ENCODE data around the gene PCIF1. TPM values are rescaled to one million over a fixed set of nuclear protein-coding genes. Genes with fewer than 3 reads are reported as not detected.
"Not testable (repeated sequence)": the region's sequence is repeated elsewhere in the genome, so short reads cannot be mapped to it uniquely, and the experiment has no call there.

Gene PCIF1
- total RNA-seq, 2 experiments from 2014 or later = 24.0 to 27.4 TPM

GRCh38 chr20:45949542-45950329 lies 15.3 kb downstream of the PCIF1 start:
- H3K36me3 Mint-ChIP-seq (ENCODE audit: low read depth) = peaks cover 37% of the 10 kb centered on the region
- H3K4me3 Mint-ChIP-seq = no peak overlapping the region
- no peak for DNase-seq
- ATAC-seq = no peak
- no peak overlapping the region for H3K27ac Mint-ChIP-seq
- no peaks in the 10 kb centered on the region for H3K9me3 Mint-ChIP-seq (ENCODE audit: low read depth)
- H3K27me3 Mint-ChIP-seq = no peaks in the 10 kb centered on the region
- ChIA-PET POLR2A (interaction anchor here (0.6 to 2.0 kb wide), 2 partner anchors 11 to 136 kb away, joined by 3 to 4 read pairs; no protein-coding TSS in a partner anchor), CTCF (interaction anchor here (0.6 to 1.2 kb wide), 6 partner anchors 14 to 507 kb away, joined by 3 to 5 read pairs (median 4); no protein-coding TSS in a partner anchor)
- intact Hi-C loops (cut with DNase I, micrococcal nuclease) = no loop called here
- peaks cover 3% of the 10 kb centered on the region for H3K4me1 Mint-ChIP-seq

GRCh38 chr20:45950330-45950646 lies 15.8 kb downstream of the PCIF1 start:
- Mint-ChIP-seq H3K9me3 (ENCODE audit: low read depth) (no peaks in the 10 kb centered on the region), H3K36me3 (ENCODE audit: low read depth) (peaks cover 35% of the 10 kb centered on the region), H3K27ac (no peak overlapping the region), H3K27me3 (no peaks in the 10 kb centered on the region), H3K4me1 (peaks cover 3% of the 10 kb centered on the region), H3K4me3 (no peak overlapping the region)
- ATAC-seq = no peak
- DNase-seq = no peak
- intact Hi-C loops (cut with DNase I, micrococcal nuclease) = no loop called here
- ChIA-PET POLR2A (interaction anchor here (0.8 kb wide), 1 partner anchor 133 kb away, joined by 3 read pairs; no protein-coding TSS in a partner anchor), CTCF (interaction anchor here (0.6 to 1.2 kb wide), 4 partner anchors 10 to 151 kb away, joined by 3 to 5 read pairs (median 4); no protein-coding TSS in a partner anchor)

- Mint-ChIP-seq H3K4me1 (no peaks in the 10 kb centered on the region), H3K27me3 (no peaks in the 10 kb centered on the region), H3K4me3 (no peak overlapping the region), H3K36me3 (ENCODE audit: low read depth) (peaks cover 31% of the 10 kb centered on the region), H3K9me3 (ENCODE audit: low read depth) (no peaks in the 10 kb centered on the region), H3K27ac (peak overlapping the region; percentile 47)
- POLR2A ChIA-PET = interaction anchor here (0.6 to 0.8 kb wide), 2 partner anchors 10 to 17 kb away, joined by 3 to 4 read pairs; no protein-coding TSS in a partner anchor
- ATAC-seq (no peak), DNase-seq (no peak)
- intact Hi-C loops (cut with DNase I, micrococcal nuclease) = no loop called here
- CTCF ChIA-PET = interaction anchor here (0.8 to 1.4 kb wide), 3 partner anchors 8 to 18 kb away, joined by 3 to 7 read pairs (median 4); no protein-coding TSS in a partner anchor
These were observed 17.7 kb downstream of the PCIF1 start for GRCh38 chr20:45951925-45952834.

- peaks cover 31% of the 10 kb centered on the region for H3K36me3 Mint-ChIP-seq (ENCODE audit: low read depth)
- H3K9me3 Mint-ChIP-seq (ENCODE audit: low read depth) = no peaks in the 10 kb centered on the region
- POLR2A ChIA-PET = interaction anchor here (0.8 kb wide), 1 partner anchor 16 kb away, joined by 3 read pairs; no protein-coding TSS in a partner anchor
- DNase-seq (no peak), ATAC-seq (no peak)
- H3K27me3 Mint-ChIP-seq = no peaks in the 10 kb centered on the region
- CTCF ChIA-PET = interaction anchor here (0.8 to 2.1 kb wide), 5 partner anchors 8 to 18 kb away, joined by 3 to 9 read pairs (median 4); no protein-coding TSS in a partner anchor
- intact Hi-C loops (cut with DNase I, micrococcal nuclease) = no loop called here
- H3K4me1 Mint-ChIP-seq = no peaks in the 10 kb centered on the region
- no peak overlapping the region for H3K4me3 Mint-ChIP-seq
- no peak overlapping the region for H3K27ac Mint-ChIP-seq
These were observed 18.4 kb downstream of the PCIF1 start for GRCh38 chr20:45952861-45953260.

- Mint-ChIP-seq H3K36me3 (ENCODE audit: low read depth) (peaks cover 32% of the 10 kb centered on the region), H3K9me3 (ENCODE audit: low read depth) (no peaks in the 10 kb centered on the region), H3K27ac (no peak overlapping the region), H3K4me1 (no peaks in the 10 kb centered on the region), H3K27me3 (no peaks in the 10 kb centered on the region), H3K4me3 (no peak overlapping the region)
- DNase-seq (no peak), ATAC-seq (no peak)
- ChIA-PET POLR2A (no interaction called here), CTCF (interaction anchor here (1.1 to 2.1 kb wide), 3 partner anchors 8 to 17 kb away, joined by 3 to 9 read pairs (median 7); no protein-coding TSS in a partner anchor)
- intact Hi-C loops (cut with DNase I, micrococcal nuclease) = no loop called here
These were observed 19.2 kb downstream of the PCIF1 start for GRCh38 chr20:45953672-45954071.

- H3K27me3 Mint-ChIP-seq; DNase-seq; H3K4me1 Mint-ChIP-seq; H3K27ac Mint-ChIP-seq; CTCF ChIA-PET; ATAC-seq; H3K9me3 Mint-ChIP-seq (ENCODE audit: low read depth); H3K4me3 Mint-ChIP-seq; intact Hi-C loops (cut with DNase I, micrococcal nuclease): not testable (repeated sequence)
- POLR2A ChIA-PET = interaction anchor here (0.7 kb wide), 1 partner anchor 75 kb away, joined by 5 read pairs; no protein-coding TSS in a partner anchor
- H3K36me3 Mint-ChIP-seq (ENCODE audit: low read depth) = peaks cover 40% of the 10 kb centered on the region
These were observed 21.8 kb downstream of the PCIF1 start for GRCh38 chr20:45956326-45956725.

GRCh38 chr20:45957021-45957941 lies 22.8 kb downstream of the PCIF1 start:
- H3K4me3 Mint-ChIP-seq = no peak overlapping the region
- H3K36me3 Mint-ChIP-seq (ENCODE audit: low read depth) = peaks cover 41% of the 10 kb centered on the region
- H3K9me3 Mint-ChIP-seq (ENCODE audit: low read depth) = no peaks in the 10 kb centered on the region
- no peak for ATAC-seq
- intact Hi-C loops (cut with DNase I, micrococcal nuclease) = no loop called here
- no peak overlapping the region for H3K27ac Mint-ChIP-seq
- CTCF ChIA-PET = interaction anchor here (2.3 kb wide), 1 partner anchor 13 kb away, joined by 14 read pairs; no protein-coding TSS in a partner anchor
- no peak for DNase-seq
- H3K4me1 Mint-ChIP-seq = no peaks in the 10 kb centered on the region
- H3K27me3 Mint-ChIP-seq = no peaks in the 10 kb centered on the region
- POLR2A ChIA-PET = interaction anchor here (1.7 kb wide), 1 partner anchor 13 kb away, joined by 5 read pairs; no protein-coding TSS in a partner anchor

- no peaks in the 10 kb centered on the region for H3K4me1 Mint-ChIP-seq
These were observed 24.1 kb downstream of the PCIF1 start for GRCh38 chr20:45958593-45958992.

GRCh38 chr20:45959126-45959525 lies 24.6 kb downstream of the PCIF1 start:
- CTCF ChIA-PET = interaction anchor here (0.6 to 2.6 kb wide), 3 partner anchors 11 to 1398 kb away, joined by 3 to 14 read pairs (median 11); partner anchors contain the start of gene ZMYND8
- H3K36me3 Mint-ChIP-seq (ENCODE audit: low read depth) = peaks cover 54% of the 10 kb centered on the region
- no peak for ATAC-seq
- H3K27ac Mint-ChIP-seq = no peak overlapping the region
- intact Hi-C loops (cut with DNase I, micrococcal nuclease) = no loop called here
- H3K9me3 Mint-ChIP-seq (ENCODE audit: low read depth) = no peaks in the 10 kb centered on the region
- H3K27me3 Mint-ChIP-seq = no peaks in the 10 kb centered on the region
- DNase-seq = no peak
- POLR2A ChIA-PET = interaction anchor here (3.2 kb wide), 1 partner anchor 11 kb away, joined by 12 read pairs; no protein-coding TSS in a partner anchor
- H3K4me3 Mint-ChIP-seq = no peak overlapping the region
- no peaks in the 10 kb centered on the region for H3K4me1 Mint-ChIP-seq

More at GRCh38 chr20:45958593-45958992, 24.1 kb downstream of the PCIF1 start:
- Mint-ChIP-seq H3K9me3 (ENCODE audit: low read depth) (no peaks in the 10 kb centered on the region), H3K36me3 (ENCODE audit: low read depth) (peaks cover 50% of the 10 kb centered on the region), H3K27ac (peak overlapping the region; percentile 31), H3K27me3 (no peaks in the 10 kb centered on the region), H3K4me3 (no peak overlapping the region)
- POLR2A ChIA-PET = interaction anchor here (1.7 kb wide), 1 partner anchor 14 kb away, joined by 5 read pairs; no protein-coding TSS in a partner anchor
- intact Hi-C loops (cut with DNase I, micrococcal nuclease) = no loop called here
- no peak for DNase-seq
- CTCF ChIA-PET = interaction anchor here (0.6 to 2.3 kb wide), 5 partner anchors 12 to 1398 kb away, joined by 3 to 14 read pairs (median 3); partner anchors contain the start of gene ZMYND8
- ATAC-seq = no peak

- CTCF ChIA-PET = interaction anchor here (2.3 to 2.6 kb wide), 2 partner anchors 10 to 161 kb away, joined by 10 to 11 read pairs; no protein-coding TSS in a partner anchor
- H3K27ac Mint-ChIP-seq = no peak overlapping the region
- H3K4me1 Mint-ChIP-seq = peaks cover 2% of the 10 kb centered on the region
- intact Hi-C loops (cut with DNase I, micrococcal nuclease) = no loop called here
- no peaks in the 10 kb centered on the region for H3K9me3 Mint-ChIP-seq (ENCODE audit: low read depth)
- H3K27me3 Mint-ChIP-seq = no peaks in the 10 kb centered on the region
- ATAC-seq (no peak), DNase-seq (no peak)
- H3K36me3 Mint-ChIP-seq (ENCODE audit: low read depth) = peaks cover 58% of the 10 kb centered on the region
- POLR2A ChIA-PET = interaction anchor here (0.6 to 3.2 kb wide), 3 partner anchors 10 to 242 kb away, joined by 3 to 12 read pairs (median 4); no protein-coding TSS in a partner anchor
- no peak overlapping the region for H3K4me3 Mint-ChIP-seq
These were observed 25.6 kb downstream of the PCIF1 start for GRCh38 chr20:45959956-45960630.
